Breast epithelium (tissue), 3 donors: Measurements from ENCODE around the gene SH3BGRL2.

Experiments used
- CTCF ChIP-seq, 3 donors: fragments of 450-650 bp; IDR thresholded peaks; one replicate each; pipeline ENCODE4 v1.5.1; 2016 to 2017; ENCODE audit warnings: antibody characterized with exemption in 3 of 3, mild to moderate bottlenecking in 3 of 3, moderate library complexity in 3 of 3
- POLR2A ChIP-seq: fragments of 450-650 bp; IDR thresholded peaks from one replicate; pipeline ENCODE4 v1.6.1; 2016; ENCODE audit warnings: antibody characterized with exemption, mild to moderate bottlenecking, moderate library complexity

- no peak for TF ChIP-seq CTCF (IDR thresholded peaks at IDR 0.05)
- TF ChIP-seq POLR2A, result no peak
These were observed 26.1 kb downstream of the SH3BGRL2 start for GRCh38 chr6:79657238-79657637.
